Measurements from ENCODE around the gene PTPRM.

PTPRM gene

GRCh38 chr18:8063733-8064132 lies 496.6 kb downstream of the PTPRM start:
- TF ChIP-seq CTCF (IDR thresholded peaks at IDR 0.05): no peak
- Histone ChIP-seq H3K4me3 (ENCODE audit: low read depth in 1 of 2, low read length in 1 of 2) (no peak overlapping the region), H3K27me3 (no peaks in the 10 kb centered on the region), H3K4me1 (ENCODE audit: control insufficient read depth in 1 of 2, insufficient read depth in 1 of 2, low read depth in 1 of 2, low read length in 1 of 2) (no peaks in the 10 kb centered on the region), H3K36me3 (no peaks in the 10 kb centered on the region), H3K27ac (no peak overlapping the region), H3K9me3 (no peaks in the 10 kb centered on the region)

GRCh38 chr18:8065284-8065683 lies 498.2 kb downstream of the PTPRM start:
- no peak overlapping the region for H3K27ac ChIP-seq
- TF ChIP-seq CTCF (IDR thresholded peaks at IDR 0.05): no peak
- H3K36me3 ChIP-seq: no peaks in the 10 kb centered on the region
- H3K27me3 ChIP-seq: no peaks in the 10 kb centered on the region
- H3K4me1 ChIP-seq (ENCODE audit: control insufficient read depth in 1 of 2, insufficient read depth in 1 of 2, low read depth in 1 of 2, low read length in 1 of 2): no peaks in the 10 kb centered on the region
- no peaks in the 10 kb centered on the region for H3K9me3 ChIP-seq
- H3K4me3 ChIP-seq (ENCODE audit: low read depth in 1 of 2, low read length in 1 of 2): no peak overlapping the region

- Histone ChIP-seq H3K9me3 (no peaks in the 10 kb centered on the region), H3K4me1 (ENCODE audit: control insufficient read depth in 1 of 2, insufficient read depth in 1 of 2, low read depth in 1 of 2, low read length in 1 of 2) (no peaks in the 10 kb centered on the region), H3K4me3 (ENCODE audit: low read depth in 1 of 2, low read length in 1 of 2) (no peak overlapping the region), H3K36me3 (no peaks in the 10 kb centered on the region), H3K27me3 (no peaks in the 10 kb centered on the region), H3K27ac (no peak overlapping the region)
- TF ChIP-seq CTCF (IDR thresholded peaks at IDR 0.05): no peak
These were observed 498.7 kb downstream of the PTPRM start for GRCh38 chr18:8065773-8066172.

- H3K4me1 ChIP-seq (ENCODE audit: control insufficient read depth in 1 of 2, insufficient read depth in 1 of 2, low read depth in 1 of 2, low read length in 1 of 2): no peaks in the 10 kb centered on the region
- no peaks in the 10 kb centered on the region for H3K9me3 ChIP-seq
- H3K27ac ChIP-seq: no peak overlapping the region
- no peak for TF ChIP-seq CTCF (IDR thresholded peaks at IDR 0.05)
- no peaks in the 10 kb centered on the region for H3K27me3 ChIP-seq
- no peak overlapping the region for H3K4me3 ChIP-seq (ENCODE audit: low read depth in 1 of 2, low read length in 1 of 2)
- H3K36me3 ChIP-seq: no peaks in the 10 kb centered on the region
These were observed 502.6 kb downstream of the PTPRM start for GRCh38 chr18:8069708-8070107.

GRCh38 chr18:8073167-8073566 lies 506.1 kb downstream of the PTPRM start:
- Histone ChIP-seq H3K27me3 (no peaks in the 10 kb centered on the region), H3K4me3 (ENCODE audit: low read depth in 1 of 2, low read length in 1 of 2) (no peak overlapping the region), H3K4me1 (ENCODE audit: control insufficient read depth in 1 of 2, insufficient read depth in 1 of 2, low read depth in 1 of 2, low read length in 1 of 2) (no peaks in the 10 kb centered on the region), H3K9me3 (no peaks in the 10 kb centered on the region), H3K36me3 (no peaks in the 10 kb centered on the region), H3K27ac (no peak overlapping the region)
- TF ChIP-seq CTCF (IDR thresholded peaks at IDR 0.05): no peak

GRCh38 chr18:8080092-8080491 lies 513.0 kb downstream of the PTPRM start:
- Histone ChIP-seq H3K4me1 (ENCODE audit: control insufficient read depth in 1 of 2, insufficient read depth in 1 of 2, low read depth in 1 of 2, low read length in 1 of 2) (no peaks in the 10 kb centered on the region), H3K4me3 (ENCODE audit: low read depth in 1 of 2, low read length in 1 of 2) (no peak overlapping the region), H3K9me3 (no peaks in the 10 kb centered on the region), H3K27ac (no peak overlapping the region), H3K36me3 (no peaks in the 10 kb centered on the region), H3K27me3 (no peaks in the 10 kb centered on the region)
- no peak for TF ChIP-seq CTCF (IDR thresholded peaks at IDR 0.05)

Measured in neutrophil (primary cell).